Iris pigment epithelial cell (primary cell): Measurements from ENCODE around the gene ERGIC1.

Experiments used
- DNase-seq: peaks from one replicate; pipeline ENCODE4 v3.0.0-alpha.2; 2011; ENCODE audit warnings: low read depth

ERGIC1 gene

DNA sequence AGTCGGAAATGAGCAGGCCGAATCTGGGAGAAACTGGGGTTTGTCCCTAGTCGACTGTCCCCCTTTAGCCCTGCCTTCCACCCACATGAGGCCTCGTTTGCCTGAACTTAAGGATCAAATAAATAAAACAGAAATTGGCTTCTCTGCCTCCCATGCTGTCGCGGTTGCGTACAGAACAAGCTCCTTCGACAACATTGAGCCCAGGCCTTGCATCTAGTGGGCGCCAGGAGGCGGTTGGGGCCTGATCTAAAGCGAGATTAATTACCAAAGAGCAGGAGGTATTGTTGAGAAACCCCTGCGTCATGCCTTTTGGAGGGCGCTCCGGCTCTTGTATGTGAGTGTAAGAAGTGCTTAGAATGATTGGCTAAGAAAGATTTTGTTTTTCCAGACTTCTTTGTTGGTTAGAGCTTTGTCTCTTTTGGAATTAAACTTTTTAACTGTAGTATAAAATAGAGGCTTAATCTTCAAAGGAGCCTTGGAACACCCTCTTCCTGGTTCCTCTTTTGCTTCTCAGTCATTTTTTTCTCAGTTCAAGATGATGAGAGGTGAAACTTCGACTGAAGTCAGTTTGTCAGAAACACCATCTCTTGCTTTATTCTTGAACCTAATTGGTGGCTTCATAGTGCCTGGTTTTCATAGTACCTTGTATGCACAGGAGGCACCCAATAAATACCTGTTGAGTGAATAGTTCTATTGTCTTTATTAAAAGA is 150.3 kb downstream of the ERGIC1 start:
- peak; percentile 97 for DNase-seq

DNA sequence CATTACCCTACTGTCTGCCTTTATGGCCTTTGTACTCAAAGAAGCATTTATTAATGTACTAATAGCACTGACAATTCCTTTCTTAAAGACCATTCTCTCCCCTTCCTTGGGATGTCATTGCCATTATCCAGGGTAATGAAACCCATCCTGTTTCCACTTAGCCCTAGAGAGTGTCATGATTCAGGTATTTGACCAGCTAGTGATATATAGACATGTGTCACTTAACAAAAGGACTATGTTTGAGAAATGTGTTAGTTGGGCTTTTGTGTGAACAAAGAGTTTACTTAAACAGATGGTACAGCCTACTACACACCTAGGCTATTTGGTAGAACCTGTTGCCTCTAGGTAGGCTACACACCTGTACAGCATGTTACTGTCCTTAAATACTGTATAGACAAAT is 151.5 kb downstream of the ERGIC1 start:
- DNase-seq = no peak

DNA sequence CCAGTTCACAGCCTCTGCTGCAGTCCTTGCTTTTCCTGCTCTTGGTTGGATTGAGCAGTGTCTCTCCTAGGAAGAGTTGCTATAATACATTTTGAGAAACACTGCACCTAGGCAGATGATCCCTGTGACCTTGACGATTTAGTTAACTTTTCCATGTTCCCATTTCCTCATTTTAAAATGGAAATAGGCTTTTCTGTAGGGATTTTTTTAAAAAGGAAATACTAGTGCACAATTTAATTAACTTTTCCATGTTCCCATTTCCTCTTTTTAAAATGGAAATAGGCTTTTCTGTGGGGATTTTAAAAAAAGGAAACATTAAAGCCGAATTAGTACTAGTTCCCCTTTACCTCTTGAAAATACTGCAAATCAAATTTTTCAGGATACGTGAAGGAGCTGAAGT is 154.2 kb downstream of the ERGIC1 start:
- no peak for DNase-seq

DNA sequence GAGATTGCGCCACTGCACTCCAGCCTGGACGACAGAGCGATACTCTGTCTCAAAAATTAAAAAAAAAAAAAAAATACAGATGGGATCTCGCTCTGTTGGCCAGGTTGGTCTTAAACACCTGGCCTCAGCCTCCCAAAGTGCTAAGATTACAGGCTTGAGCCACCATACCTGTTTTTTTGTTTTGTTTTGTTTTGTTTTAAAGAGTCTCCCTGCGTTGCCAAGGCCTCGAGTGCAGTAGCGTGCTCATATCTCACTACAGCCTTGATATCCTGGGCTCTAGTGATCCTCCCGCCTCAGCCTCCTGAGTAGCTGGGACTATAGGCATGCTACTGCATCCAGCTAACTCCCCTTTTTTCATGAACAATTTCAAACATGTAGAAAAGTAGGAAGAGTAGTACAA is 156.7 kb downstream of the ERGIC1 start:
- DNase-seq = no peak

DNA sequence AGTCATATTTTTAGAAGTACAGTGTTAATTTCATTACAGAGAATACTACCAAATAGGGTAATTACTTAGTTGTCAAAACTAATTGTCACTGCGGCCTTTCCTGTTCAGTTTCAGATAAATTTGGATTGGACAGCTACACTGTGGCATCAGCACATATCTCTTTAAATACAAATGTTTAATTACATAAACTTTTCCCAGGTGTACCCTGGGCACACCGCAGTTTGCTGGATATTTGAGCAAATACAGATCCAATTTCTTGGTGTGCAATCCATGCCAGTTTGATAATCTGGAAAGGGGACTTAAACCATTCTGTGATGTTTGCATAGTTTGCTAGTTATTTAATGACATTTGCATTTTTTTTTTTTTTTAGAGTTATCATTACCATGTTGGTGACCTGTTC is 160.4 kb downstream of the ERGIC1 start:
- DNase-seq = no peak

DNA sequence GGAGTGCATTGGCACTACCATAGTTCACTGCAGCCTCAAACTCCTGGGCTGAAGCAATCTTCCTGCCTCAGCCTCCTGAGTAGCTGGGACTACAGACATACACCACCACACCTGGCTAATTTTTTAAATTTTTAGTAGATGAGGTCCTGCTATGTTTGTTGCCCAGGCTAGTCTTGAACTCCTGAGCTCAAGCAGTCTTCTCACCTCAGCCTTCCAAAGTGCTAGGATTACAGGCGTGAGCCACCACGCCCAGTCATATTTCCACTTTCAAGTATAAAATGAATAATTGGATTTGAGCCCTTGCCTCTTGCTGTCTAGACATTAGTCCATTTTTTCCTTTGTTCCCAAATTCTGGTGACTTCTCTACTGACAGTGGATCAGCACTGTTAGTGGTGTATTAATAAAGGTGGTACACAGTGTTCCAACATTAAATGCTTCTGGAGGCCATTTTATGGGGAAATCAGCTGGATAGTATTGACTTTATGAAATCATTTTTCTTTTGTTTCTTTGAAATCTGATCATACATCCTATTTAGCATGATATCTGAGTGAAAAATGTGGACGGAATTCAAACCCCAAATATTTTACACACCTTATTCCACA is 165.4 kb downstream of the ERGIC1 start:
- DNase-seq = no peak

DNA sequence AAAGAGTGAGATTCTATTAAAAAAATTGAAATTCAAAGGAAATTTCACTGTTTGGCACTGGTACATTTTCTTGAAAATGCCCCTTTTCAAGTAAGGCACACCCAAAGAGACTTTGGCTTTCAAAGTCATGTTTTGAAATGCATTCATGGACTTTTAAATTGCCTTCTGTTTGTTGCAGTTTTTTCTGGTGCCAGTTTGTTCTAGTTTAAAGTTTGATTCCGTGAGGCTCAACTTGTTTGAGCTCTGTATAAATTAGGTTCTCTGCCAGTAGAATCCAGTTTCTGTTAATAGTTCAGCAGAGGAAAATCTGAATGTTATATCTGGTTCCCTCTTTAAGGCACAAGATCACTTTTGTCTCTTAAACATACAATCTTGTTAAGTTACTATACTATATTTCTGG is 165.9 kb downstream of the ERGIC1 start:
- no peak for DNase-seq

DNA sequence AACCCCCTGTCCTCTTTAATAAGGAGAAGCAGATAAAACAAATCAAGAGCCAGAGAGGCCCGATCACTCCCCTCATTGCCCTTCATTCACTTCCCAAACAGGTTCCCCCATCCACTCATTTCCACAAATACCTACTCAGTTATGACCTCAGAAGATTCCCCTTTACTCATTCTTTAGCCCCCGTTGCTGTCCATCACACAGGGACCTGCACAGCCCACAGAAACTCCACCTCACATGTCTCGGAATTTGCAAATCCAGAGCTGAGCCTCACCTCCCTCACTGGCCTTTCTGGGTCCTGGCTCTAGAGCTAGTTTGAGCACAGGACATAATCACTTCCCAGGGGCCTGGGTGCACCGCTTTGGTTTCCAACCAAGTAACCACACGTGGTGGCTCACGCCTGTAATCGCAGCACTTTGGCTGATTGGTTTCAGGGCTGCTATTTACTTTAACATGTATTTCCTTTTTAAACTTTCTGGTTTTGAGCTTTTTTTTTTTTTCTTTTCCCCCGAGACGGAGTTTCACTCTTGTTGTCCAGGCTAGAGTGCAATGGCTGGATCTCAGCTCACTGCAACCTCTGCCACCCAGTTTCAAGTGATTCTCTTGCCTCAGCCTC is 167.3 kb downstream of the ERGIC1 start:
- no peak for DNase-seq
